RKO (cell line): Measurements from ENCODE around the gene TDRD9.

Source experiments
- DNase-seq: peaks from one replicate; pipeline ENCODE4 v3.0.0-alpha.2; 2016; ENCODE audit warnings: low spot score

Gene TDRD9

DNA sequence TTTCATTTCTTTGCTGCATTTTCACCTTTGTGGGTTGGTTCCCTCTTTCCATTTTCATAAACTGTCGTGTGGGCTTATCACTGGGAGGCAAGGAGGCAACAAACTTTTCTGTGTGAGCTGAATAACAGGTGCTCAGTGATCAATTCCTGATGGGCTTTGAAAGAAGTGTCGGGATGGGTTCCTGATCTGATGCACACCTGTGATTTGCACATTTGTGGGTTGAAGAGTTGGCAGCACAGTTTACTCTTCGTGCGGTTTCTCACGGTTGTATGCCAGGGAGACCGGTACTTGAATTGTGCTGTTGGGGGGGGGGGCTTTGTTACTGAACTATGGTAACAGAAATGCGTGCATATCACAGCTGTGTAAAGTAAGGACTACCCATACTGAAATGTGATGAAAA, 141.3 kb downstream of the TDRD9 start:
- DNase-seq: no peak

- DNase-seq: peak; percentile 20
Observed at GRCh38 chr14:104072586-104072985, 144.3 kb downstream of the TDRD9 start.

GRCh38 chr14:104073764-104074163, 145.5 kb downstream of the TDRD9 start:
- no peak for DNase-seq

DNA sequence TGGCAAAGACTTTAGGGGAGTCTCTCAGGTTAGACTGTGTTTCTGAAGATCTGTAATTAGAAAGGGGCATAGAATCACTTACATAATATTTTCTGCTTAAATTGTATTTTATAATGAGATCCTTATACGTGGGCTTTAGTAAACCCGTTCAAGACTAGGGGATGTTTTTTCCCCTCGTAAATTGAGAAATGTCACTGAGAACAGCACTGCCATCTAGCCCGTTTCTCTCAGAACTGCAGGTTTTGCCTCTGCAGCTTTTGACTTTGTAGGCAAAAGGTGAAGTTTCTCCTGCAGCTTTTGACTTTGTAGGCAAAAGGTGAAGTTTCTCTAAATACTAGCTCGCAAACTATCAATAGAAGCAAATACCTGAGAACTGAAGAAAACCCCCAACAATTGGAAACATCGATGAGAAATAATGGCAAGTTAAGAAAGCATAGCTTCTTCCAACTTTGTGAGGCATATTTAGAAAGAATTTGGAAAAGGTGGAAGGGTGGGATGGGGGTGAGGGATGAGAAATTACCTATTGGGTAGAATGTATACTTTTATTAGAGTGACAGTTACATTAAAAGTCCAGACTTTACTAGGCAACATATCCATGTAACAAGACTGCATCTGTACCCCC, 147.4 kb downstream of the TDRD9 start:
- DNase-seq: no peak

DNA sequence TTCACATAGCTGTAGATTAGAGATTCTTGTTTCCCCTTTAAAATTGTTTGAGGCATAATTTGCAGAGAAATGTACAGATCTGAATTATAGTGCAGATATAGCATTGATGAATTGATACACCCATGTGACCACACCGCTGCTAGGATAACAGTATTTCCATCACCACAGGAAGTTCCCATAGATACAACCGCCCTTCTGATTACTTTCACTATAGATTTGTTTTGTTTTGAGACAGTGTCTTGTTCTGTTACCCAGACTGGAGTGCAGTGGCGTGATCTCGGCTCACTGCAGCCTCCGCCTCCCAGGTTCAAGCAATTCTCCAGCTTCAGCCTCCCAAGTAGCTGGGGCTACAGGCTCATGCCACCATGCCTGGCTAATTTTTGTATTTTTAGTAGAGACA, 148.5 kb downstream of the TDRD9 start:
- no peak for DNase-seq

DNA sequence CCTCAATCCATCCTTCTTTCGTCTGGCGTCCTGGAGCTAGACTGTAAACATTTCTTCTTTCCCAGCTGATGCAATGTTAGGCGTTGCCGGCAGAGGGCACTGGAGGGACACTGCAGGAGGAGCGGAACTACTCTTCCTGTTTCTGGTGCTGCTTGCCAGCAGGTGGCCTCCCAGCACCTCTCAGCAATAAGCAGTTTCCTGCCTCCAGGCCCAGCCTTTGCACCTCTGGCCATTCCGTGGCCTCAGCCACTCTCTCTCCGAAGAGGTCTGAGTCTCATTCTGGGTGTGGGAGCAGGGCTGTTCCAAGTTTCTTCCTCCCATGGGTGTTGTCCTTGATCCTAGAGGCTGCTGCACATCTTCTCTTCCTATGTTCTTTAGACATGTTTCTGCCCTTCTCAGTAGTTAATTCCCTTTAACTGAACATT, 149.8 kb downstream of the TDRD9 start:
- peak; percentile 93 for DNase-seq

GRCh38 chr14:104080376-104081260, 152.4 kb downstream of the TDRD9 start:
- DNase-seq: no peak

DNA sequence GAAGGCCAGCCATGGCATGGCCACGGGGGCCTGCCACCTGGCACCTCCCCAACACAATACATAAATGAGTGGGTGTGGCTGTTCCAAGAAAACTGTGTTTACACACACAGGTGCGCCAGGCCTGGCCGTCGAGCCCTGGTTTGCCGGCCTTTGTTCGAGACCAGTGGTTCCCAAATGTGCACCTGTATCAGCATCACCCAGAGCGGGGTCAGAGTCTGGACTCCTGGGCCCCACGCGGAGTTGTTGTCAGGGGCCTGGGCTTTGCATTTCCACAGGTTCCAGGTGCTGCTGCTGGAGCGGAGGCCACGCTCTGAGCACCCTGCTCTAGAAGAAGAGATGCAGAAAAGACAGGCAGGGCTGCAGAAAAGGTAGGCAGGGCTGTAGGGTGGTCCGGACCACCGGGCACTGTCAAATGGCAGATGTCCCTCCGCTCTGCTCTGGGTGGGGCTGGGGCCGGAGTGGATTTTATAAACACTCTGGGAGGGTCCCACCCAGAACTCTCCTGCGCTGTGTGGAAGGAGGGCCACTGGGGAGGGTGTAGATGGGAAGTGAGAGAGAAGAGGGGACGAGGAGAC, 153.1 kb downstream of the TDRD9 start:
- no peak for DNase-seq

DNA sequence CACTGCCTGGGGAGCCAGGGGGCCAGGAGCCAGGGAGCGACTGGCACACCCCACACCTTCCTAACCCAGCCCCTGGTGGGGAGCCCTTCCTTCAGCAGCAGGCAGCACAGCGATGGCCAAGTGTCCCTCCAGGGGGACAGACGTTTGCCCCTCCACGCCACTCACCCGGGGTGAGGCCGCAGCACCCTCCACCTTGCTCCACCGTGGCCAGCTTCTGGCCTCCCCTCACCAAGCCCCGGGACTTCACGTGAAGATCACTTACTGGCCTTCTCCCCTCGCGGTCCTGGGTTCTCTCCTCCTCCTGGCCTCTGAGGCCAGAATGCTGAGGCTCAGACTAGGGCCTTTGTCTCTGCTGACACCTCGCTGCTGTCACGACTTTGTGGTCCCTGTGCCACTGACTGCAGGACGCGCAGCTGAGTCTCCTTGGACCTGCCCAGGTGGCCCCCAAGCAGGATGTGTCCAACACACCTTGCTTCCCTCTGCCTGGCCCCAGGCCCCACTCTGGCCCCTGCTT, 153.8 kb downstream of the TDRD9 start:
- DNase-seq: no peak

GRCh38 chr14:104082807-104083206, 154.6 kb downstream of the TDRD9 start:
- DNase-seq: no peak

GRCh38 chr14:104084251-104085002, 156.2 kb downstream of the TDRD9 start:
- DNase-seq: no peak

DNA sequence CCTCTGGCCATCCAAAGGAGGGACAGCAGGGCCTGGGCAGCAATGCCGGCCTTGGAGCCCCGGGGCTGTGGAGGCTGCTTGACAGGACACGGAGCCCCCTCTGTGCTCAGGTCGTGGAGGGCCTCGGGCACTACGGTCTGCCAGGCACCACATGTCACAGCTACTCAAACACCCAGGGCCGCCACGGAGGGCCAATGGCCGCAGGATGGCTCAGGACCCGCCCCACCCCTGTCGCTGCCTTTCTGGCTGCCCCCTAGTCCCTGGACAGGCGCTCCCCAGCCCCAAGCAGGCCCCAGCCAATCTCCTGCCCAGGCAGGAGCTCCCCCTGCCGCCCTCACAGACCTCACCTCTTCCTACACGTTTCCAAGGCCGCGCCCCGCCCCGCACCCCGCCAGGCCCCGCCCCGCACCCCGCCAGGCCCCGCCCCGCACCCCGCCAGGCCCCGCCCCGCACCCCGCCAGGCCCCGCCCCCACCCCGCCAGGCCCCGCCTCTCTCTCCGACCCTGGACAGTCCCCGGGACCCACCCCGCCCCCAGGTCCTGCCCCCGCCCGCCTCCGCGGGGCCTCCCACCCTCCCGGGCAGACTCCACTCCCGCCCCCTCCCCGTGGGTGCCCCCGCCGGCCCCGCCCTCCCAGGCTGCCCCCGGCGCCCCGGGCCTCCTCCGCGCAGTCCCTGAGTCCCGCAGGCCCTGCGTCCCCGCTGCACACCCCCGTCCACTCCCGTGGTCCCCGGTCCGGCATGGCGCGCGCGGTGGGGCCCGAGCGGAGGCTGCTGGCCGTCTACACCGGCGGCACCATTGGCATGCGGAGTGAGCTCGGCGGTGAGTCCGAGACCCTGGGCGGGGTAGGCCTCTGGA, 157.0 kb downstream of the TDRD9 start, which contains the start of gene ASPG:
ASPG (plus strand) TSS at position 669 of the 857 bp plus-strand sequence; CDS start at position 740, 71 bp downstream.
- no peak for DNase-seq

DNA sequence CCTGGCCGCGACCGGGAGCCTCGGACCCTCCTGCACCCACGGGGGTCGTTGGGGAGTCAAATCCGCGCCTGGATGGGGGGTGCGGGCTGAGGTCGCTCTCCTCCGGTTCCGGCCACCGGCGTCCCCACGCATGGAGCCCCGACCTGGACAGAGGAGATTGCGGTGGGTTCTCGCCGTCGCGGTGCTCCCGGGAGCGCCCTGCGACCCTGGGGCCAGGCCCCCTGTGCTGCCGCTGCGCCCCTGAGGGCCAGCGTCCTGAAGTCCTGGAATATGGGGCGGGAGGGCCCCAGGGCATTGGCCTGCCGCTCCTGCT, 157.6 kb downstream of the TDRD9 start:
- DNase-seq: no peak

- DNase-seq: no peak
Observed at GRCh38 chr14:104086210-104086660, 158.0 kb downstream of the TDRD9 start.

DNA sequence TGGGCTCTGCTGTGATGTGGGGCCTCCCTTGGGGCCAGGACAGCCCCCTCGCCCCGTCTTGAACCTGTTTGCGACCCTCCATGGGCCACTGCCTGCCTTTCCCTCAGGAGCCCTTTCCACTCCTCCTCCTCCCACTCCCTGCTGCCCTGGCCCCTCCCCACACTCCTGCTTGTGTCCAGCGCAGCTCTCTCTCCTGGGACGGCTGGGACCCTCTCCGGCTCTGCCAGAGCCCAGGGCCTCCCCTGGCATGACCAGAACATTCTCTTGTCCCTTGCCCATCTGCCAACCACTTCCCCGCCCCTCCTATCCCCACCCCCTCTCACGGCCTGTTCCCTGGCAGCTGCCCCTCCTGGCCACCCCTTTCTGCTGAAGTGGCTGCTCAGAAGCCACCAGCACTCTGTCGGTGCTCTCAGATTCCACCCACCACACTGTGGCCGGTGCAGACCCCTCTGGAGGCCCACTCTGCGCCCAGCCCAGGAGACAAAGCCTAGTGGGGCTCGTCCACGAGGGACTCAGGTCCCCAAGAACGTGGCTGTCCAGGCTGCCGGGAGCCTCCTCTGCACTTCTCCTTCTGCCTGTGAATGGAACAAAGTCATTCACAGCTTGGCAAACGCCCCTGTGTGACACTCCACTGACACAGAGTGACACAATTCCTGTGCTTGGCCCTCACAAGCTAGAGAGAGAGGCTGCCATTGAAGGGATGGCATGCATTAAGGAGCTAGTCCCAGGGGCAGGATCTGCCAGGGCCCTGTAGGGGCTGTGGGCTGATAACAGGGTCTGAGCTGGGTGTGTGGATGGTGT, 158.6 kb downstream of the TDRD9 start:
- DNase-seq: no peak

DNA sequence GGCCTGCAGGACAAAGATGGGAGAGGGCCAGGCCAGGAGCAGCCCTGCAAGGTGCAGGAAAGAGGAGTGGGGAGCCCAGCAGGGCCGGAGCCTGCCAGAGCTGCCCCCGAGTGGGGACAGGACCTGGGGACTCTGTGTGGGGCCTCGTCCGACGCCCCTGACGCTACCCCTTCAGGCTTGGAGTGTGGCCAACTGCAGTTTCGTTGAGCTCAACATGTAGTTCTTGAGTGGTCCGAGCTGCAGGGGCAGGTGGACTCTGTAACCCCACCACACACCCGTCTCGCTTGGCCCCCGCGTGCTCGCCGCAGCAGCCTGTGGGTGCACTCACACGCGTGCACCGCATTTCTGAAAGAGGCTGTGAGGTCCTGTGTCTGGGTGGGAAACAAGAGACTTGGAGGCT, 159.2 kb downstream of the TDRD9 start:
- no peak for DNase-seq

- DNase-seq: no peak
Observed at GRCh38 chr14:104087981-104088850, 160.0 kb downstream of the TDRD9 start.

DNA sequence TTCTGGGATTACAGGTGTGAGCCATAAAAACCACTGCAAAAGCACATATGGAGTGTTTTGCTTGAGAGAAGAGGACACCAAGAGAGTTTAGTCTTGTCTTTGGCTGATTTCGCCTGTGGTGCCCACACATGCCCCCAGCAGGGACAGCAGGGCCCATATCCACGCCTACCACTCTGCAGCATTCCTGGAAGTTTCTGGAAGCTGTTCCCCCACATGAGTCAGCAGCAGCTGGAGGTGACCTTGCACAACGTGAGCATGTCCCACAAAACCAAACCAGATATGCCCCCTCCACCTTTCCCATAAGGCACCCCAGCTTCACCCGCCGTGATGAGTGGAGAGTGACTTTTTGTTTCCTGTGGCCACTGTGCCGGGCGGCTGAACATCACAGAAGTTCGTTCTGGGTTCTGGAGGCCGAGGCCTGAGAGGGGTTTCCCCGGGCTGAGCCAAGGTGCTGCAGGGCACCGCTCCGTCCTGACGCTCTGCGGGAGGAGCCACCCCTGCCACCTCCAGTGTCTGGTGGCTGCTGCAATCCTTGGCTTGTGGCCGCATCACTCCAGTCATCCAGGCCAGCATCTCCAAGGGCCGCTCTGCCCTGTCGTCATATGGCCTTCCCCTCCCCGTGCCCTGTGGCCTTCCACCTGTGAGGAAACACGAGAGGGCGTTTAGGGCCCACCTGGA, 162.0 kb downstream of the TDRD9 start:
- DNase-seq: no peak
